NOMO-1 treated with DMSO at 0.1 percent for 48 hours (cell line): ENCODE data around the gene CDK11B.
"Not testable (repeated sequence)": the region's sequence is repeated elsewhere in the genome, so short reads cannot be mapped to it uniquely, and the experiment has no call there.

Experiments
- DNase-seq: peaks from one replicate; lab custom pipeline; 2025; ENCODE audit not compliant: unreplicated experiment; lab: John Stamatoyannopoulos, UW

Gene CDK11B

GRCh38 chr1:1662830-1663560 is 4.2 kb upstream of the CDK11B start:
- DNase-seq, result not testable (repeated sequence)

GRCh38 chr1:1662392-1662791 is 3.6 kb upstream of the CDK11B start:
- DNase-seq, result not testable (repeated sequence)

DNA sequence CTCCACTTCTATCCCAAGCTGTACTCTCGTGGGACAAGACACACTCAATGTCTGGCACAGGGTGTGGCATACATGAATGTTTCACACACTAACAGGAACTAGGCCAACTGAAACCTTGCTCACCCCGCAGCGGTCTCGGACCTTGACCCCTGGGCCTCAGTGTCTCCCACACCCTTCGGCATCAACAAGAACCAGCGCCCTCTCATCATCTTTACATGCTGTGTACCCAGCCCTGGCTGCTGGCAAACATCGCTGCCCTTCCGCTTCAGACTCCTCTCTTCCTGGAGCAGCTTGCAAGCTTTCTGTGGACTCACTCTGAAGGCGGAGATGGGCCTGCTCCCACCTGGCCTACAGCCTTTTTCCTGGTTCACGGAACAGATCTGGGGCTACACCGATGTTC is 10.5 kb downstream of the CDK11B start:
- DNase-seq, result not testable (repeated sequence)

- not testable (repeated sequence) for DNase-seq
Observed at GRCh38 chr1:1647567-1648241, 11.1 kb downstream of the CDK11B start.

DNA sequence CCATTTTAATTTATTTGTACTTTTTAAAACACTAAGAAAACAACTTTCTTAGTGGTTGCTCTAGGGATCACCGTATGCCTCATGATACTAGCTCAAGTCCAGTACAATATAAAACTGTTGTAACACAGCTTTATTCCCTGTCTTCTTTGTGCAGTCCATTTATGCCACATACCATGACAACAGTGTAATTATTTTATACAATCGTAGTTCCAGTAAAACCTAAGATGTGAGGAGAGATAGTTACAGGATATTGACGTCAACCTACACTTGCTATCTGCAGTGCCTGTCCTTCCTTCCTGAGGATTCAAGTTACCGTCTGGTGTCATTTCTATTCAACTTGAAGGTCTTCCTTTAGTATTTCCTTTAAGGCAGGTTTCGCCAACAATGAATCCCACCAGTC is 12.5 kb downstream of the CDK11B start:
- not testable (repeated sequence) for DNase-seq

GRCh38 chr1:1640711-1641461 is 17.9 kb downstream of the CDK11B start:
- not testable (repeated sequence) for DNase-seq

- DNase-seq, result not testable (repeated sequence)
Observed at GRCh38 chr1:1640081-1640480, 18.7 kb downstream of the CDK11B start.

DNA sequence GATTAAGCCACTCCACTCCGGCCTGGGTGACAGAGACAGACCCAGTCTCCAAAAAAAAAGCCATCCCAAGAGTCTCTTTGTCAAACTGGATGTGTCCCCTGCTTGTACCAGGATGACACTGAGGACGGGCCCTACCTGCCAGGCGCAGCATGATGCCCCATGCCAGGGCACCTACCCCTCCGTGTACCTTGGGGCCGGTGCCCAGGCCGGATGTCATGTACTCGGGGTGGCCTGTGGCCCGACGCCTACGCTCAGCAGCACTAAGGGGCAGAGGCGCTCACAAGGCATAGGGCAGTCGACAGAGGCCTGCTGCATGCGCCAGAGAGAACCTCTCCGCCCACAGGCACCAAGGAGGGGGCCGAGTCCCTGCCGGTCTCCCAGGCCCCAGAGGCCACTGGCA is 19.4 kb downstream of the CDK11B start:
- not testable (repeated sequence) for DNase-seq

GRCh38 chr1:1638528-1638927 is 20.3 kb downstream of the CDK11B start:
- not testable (repeated sequence) for DNase-seq

GRCh38 chr1:1637479-1637875 is 21.3 kb downstream of the CDK11B start:
- DNase-seq, result not testable (repeated sequence)

DNA sequence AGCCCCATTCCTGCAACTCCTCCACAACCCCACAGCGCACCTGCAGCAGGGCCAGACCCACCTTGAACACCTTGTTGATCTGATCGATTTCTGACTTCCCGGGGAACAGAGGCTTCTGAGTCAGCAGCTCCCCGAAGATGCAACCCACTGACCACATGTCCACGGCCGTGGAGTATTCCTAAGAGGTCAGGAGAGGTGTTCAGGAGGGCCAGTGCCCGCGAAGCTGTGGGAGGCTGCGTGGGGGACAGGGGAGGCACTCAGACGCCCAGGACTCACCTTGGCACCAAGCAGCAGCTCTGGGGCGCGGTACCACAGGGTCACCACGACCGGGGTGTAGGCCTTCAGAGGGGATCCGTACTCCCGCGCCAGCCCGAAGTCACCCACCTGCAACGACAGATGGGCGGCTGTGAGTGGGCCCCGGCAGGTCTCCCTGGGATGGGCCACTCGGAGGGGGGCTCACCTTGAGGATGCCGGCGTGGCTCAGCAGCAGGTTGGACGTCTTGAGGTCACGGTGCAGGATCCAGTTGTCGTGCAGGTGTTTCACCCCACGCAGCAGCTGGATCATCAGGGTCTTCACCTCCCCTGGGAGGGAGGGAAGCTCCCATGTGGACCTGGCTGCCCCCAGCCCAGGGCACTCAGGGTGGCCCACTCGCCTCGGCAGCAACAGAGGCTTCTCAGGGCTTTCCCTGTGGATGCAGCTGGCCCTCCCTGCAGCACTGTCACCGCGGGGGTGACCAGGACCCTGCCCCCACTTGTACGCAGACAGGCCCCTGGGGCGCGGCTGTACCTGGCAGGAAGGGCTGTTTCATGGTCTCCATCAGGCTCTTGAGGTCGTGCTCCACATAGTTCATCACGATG is 22.0 kb downstream of the CDK11B start:
- not testable (repeated sequence) for DNase-seq

DNA sequence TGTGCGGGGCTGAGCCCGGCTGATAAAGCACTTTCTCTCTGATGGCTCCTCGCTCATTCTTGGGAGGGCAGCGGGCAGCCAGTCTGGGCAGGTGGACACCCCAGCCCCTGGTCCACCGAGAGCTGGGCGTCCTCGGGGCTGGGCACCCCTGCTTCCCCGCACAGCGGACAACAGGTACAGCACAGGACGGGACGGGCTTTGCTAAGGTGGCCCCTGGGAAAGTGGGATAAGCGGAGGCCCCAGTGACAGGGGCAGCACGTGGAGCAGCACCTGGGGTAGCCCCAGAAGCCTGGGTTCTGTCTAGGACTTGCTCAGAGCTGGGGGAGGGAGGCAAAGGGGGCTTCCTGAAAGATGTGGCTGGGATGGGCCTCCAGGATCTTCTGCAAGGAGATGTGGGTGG is 24.2 kb downstream of the CDK11B start:
- DNase-seq, result not testable (repeated sequence)

- DNase-seq, result not testable (repeated sequence)
Observed at GRCh38 chr1:1633409-1633808, 25.4 kb downstream of the CDK11B start.

DNA sequence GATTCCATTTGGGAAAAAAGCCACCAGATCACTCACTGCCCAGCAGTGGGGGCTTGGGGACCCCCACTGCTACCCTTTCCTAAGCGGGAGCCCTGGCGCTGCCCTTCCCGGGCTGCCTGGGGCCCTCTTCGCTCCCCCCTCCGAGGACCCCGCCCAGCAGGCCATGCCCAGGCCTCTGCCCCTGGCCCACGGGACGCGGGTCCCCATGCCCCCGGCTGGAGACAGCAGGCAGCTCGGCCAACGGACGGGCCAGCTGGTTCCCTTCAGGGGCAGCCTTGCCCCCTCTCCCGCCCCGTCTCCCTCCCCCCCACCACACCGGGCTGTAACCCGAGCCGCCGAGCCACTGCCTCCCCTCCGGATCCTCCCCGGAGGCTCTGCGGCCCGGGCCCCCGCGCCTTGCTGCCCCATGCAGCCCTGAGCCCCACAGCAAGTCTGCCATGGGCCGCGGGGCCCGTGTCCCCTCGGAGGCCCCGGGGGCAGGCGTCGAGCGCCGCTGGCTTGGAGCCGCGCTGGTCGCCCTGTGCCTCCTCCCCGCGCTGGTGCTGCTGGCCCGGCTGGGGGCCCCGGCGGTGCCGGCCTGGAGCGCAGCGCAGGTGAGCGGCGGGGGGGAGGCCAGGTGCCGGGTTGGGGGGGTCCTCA is 26.9 kb downstream of the CDK11B start, which contains the start of gene MMP23B:
Gene MMP23B, plus strand, starts transcription at position 392 of the 639 bp plus-strand sequence. Its CDS starts 46 bp downstream, at position 438.
- DNase-seq, result no peak

DNA sequence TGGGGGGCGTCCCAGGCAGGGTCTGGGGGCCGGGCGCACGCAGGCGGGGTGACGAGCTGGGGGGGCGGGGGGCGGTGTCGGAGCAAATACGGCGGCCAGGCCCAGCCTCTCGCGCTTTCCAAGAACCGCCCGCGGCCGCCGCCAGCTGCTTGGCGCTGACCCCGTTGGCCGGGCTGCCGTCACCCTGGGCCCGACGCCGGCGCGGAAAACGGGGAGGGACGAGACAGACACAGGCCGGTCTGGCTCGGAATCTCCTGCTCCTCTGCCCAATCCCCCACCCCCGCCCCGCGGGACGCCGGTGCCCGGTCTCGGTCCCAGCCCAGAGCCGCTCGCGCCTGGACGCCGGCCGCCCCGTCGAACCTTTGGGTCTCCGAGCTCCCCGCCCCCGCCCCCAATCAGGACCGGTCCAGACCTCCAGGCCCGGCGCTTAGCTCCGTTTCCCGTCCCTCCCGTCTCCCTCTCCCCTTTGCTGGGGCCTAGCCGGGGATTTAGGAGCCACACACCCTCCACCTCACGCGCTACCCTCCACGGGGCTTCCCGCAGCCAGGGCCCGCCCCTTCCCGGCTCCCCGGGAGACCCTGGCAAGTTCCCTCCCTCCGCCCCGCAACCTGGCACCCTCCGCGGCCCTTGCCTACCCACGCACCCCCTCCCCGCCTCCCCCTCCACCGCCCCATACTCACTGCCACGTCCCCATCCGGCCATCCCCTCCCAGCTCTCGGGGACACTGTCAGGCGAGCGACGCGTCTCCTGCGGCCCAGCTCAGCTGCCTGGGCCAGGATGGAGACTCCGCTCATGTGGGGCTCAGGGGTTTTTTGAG is 27.6 kb downstream of the CDK11B start:
- no peak for DNase-seq

GRCh38 chr1:1630191-1630964 is 28.4 kb downstream of the CDK11B start:
- DNase-seq, result no peak

- DNase-seq, result no peak
Observed at GRCh38 chr1:1629430-1630190, 29.2 kb downstream of the CDK11B start.
